ENCODE data around the gene MAGI3.

MAGI3 gene

DNA sequence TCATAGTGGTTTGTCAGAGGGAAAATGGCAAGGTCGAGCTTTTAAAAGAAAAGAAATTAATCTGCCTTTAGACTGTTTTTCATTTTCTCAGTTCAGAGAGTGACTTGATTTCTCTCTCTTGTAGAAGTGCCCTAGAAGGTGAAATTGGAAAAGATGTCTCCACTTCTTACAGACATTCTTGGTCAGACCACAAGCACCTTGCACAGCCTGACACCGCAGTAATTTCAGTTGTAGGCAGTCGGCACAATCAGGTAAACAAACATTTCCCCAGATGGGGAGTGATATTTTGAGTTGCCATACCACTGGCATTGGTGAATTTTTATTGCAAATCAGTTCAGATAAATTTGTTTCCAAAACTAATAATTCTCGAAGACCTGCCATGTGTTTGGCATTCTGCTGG lies 282.2 kb downstream of the MAGI3 start:
- no peak for DNase-seq (ENCODE audit: low read depth, low spot score)
- TF ChIP-seq, protein P1, sequence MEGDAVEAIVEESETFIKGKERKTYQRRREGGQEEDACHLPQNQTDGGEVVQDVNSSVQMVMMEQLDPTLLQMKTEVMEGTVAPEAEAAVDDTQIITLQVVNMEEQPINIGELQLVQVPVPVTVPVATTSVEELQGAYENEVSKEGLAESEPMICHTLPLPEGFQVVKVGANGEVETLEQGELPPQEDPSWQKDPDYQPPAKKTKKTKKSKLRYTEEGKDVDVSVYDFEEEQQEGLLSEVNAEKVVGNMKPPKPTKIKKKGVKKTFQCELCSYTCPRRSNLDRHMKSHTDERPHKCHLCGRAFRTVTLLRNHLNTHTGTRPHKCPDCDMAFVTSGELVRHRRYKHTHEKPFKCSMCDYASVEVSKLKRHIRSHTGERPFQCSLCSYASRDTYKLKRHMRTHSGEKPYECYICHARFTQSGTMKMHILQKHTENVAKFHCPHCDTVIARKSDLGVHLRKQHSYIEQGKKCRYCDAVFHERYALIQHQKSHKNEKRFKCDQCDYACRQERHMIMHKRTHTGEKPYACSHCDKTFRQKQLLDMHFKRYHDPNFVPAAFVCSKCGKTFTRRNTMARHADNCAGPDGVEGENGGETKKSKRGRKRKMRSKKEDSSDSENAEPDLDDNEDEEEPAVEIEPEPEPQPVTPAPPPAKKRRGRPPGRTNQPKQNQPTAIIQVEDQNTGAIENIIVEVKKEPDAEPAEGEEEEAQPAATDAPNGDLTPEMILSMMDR (IDR thresholded peaks at IDR 0.05; ENCODE audit: insufficient read depth, low read length, missing control alignments): no peak
- ChIA-PET POLR2A (no interaction called here), CTCF (interaction anchor here (0.8 to 1.1 kb wide), 2 partner anchors 220 to 531 kb away, joined by 3 to 5 read pairs; no protein-coding TSS in a partner anchor)
- no peak overlapping the region for H3K4me3 ChIP-seq (ENCODE audit: low read depth, low read length)

DNA sequence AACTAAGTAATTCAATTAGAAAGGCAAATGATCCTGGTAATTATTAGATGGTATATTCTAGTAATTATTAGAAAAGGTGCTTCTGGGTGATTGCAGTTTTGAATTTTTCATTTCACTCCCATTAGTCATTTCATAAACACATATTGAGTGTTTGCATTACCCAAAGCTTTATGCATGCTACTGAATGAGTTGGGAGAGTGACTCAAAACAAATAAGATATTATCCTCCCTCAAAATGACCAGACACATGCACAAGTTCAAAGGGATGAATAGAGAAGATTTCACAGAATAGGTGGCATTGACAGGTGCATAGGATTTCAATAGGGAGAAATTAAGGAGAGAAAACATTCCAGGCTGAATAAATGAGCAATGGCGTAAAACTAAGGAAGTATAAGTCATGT lies 284.3 kb downstream of the MAGI3 start:
- DNase-seq (ENCODE audit: low read depth, low spot score): no peak
- no peak overlapping the region for H3K4me3 ChIP-seq (ENCODE audit: low read depth, low read length)
- POLR2A ChIA-PET: no interaction called here
- TF ChIP-seq, protein P1 (IDR thresholded peaks at IDR 0.05; ENCODE audit: insufficient read depth, low read length, missing control alignments): no peak
- CTCF ChIA-PET: interaction anchor here (8.2 kb wide), 1 partner anchor 533 kb away, joined by 140 read pairs; no protein-coding TSS in a partner anchor

DNA sequence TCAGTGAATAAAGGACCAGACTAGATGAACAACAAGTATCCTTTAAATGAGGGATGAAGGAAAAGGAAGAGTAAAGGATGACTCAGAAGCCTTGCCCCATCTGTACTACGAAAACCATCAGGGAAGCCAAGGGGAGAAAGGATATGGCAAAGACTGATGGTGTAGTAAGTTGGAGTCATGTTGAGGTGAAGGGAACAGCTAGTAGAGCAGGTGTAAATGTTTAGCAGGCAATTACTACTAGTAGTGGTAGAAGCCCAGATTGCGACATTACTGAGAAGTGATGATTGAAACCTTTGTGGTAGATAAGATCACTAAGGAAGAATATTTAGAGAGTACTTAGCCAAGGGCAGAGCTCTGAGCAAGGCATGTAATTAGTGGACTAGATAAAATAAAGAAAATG lies 285.0 kb downstream of the MAGI3 start:
- no peak for DNase-seq (ENCODE audit: low read depth, low spot score)
- TF ChIP-seq, protein P1 (IDR thresholded peaks at IDR 0.05; ENCODE audit: insufficient read depth, low read length, missing control alignments): no peak
- no peak overlapping the region for H3K4me3 ChIP-seq (ENCODE audit: low read depth, low read length)
- ChIA-PET CTCF (interaction anchor here (1.0 to 8.2 kb wide), 3 partner anchors 84 to 565 kb away, joined by 4 to 140 read pairs (median 5); no protein-coding TSS in a partner anchor), POLR2A (no interaction called here)

DNA sequence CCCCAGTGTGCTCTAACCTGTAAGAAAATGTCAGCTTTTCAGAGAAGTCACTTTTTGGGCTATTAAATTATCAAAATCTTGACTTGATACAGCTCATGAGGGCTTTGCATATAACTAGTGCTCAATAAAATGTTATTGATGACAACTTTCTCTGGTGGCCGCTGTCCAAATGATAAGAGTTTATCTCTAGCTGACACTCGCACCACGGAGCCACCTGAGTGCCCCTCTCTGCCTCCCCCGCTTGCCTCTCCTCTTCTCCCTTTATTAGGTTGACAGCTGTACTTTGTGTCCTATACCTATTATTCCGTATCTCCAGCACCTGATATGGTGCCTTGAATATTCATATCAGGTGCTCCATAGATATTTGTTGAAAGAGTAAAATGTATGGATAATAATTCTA lies 286.2 kb downstream of the MAGI3 start:
- TF ChIP-seq, protein P1 (IDR thresholded peaks at IDR 0.05; ENCODE audit: insufficient read depth, low read length, missing control alignments): no peak

DNA sequence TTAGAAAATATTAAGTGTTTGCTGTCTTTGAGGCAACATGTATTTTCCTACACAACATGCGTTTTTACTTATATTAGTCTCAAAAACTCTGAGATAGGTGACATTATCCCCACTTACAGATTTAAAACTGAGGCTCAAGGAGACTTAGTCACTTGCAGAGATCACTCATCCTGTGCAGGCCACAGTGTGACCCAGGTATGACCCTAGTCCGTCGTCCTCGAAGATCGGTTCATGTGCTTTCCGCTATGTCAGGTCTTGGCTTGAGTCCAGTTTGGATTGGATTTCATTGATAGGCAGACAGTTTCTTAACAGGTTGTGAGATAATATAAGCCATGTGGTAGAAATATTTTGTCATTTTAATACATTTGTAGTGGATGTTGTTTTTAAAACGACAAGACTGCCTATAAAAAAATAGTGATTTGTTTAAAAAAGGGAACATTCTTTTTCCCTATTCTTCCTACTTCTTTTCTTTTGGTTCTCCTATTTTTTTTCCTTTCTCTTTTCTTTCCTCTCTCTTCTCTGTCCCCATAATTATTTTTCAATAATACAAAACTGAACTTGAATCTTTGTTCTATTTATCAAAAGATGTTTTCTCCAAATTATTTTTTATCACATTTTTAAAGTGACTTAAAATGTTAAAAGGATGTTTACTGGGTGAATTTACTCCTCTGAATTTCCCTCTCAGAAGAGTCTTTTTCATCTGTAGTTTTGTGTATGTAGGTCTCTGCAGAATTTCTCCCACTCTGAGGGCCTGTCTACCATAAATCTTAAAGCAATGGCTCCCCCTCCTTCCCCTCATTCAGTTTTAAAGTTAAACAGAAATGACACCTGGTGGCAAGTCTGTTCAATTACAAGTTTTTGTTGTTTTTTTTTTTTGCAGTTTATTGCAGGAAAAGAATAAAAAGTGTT lies 287.2 kb downstream of the MAGI3 start:
- DNase-seq (ENCODE audit: low read depth, low spot score): no peak
- POLR2A ChIA-PET: no interaction called here
- TF ChIP-seq, protein P1 (IDR thresholded peaks at IDR 0.05; ENCODE audit: insufficient read depth, low read length, missing control alignments): peak; percentile 25
- no peak overlapping the region for H3K4me3 ChIP-seq (ENCODE audit: low read depth, low read length)
- CTCF ChIA-PET: interaction anchor here (0.9 to 8.2 kb wide), 13 partner anchors 10 to 605 kb away, joined by 3 to 140 read pairs (median 4); partner anchors contain the start of gene LRIG2

More for the DNA sequence above, 286.2 kb downstream of the MAGI3 start:
- CTCF ChIA-PET: interaction anchor here (1.0 to 8.2 kb wide), 6 partner anchors 9 to 604 kb away, joined by 3 to 140 read pairs (median 5); partner anchors contain the start of gene LRIG2
- no peak for DNase-seq (ENCODE audit: low read depth, low spot score)
- H3K4me3 ChIP-seq (ENCODE audit: low read depth, low read length): no peak overlapping the region
- POLR2A ChIA-PET: no interaction called here

DNA sequence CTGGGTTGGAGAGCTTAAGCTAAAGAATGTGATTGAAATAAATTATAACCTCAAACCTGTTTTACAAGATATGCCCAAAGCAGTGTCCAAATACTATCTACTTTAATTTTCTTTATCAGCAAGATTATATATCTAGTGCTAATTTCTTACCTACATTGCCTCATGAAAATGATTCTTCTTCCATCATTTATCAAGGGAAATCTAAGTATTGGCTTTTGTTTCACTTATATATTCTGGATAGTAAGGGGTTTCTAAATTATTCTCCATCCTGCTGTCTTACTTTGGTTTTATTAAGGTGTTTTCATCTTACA lies 287.8 kb downstream of the MAGI3 start:
- ChIA-PET POLR2A (no interaction called here), CTCF (interaction anchor here (0.7 to 8.2 kb wide), 10 partner anchors 9 to 605 kb away, joined by 3 to 140 read pairs (median 4); partner anchors contain the start of gene LRIG2)
- TF ChIP-seq, protein P1 (IDR thresholded peaks at IDR 0.05; ENCODE audit: insufficient read depth, low read length, missing control alignments): no peak
- H3K4me3 ChIP-seq (ENCODE audit: low read depth, low read length): no peak overlapping the region
- no peak for DNase-seq (ENCODE audit: low read depth, low spot score)
